Measurements from ENCODE around the gene TAS1R2. TPM values are rescaled to one million over a fixed set of nuclear protein-coding genes. Genes with fewer than 3 reads are reported as not detected.

Gene TAS1R2
- total and polyA plus RNA-seq, 9 of the 15 experiments (the other 6 are each of a cell fraction or from before 2014, with no cell fraction given) = not detected

- ChIA-PET CTCF (ENCODE audit: low intra/inter-chr PET ratio) (interaction anchor here (0.8 to 1.5 kb wide), 5 partner anchors 16 to 746 kb away, joined by 3 to 8 read pairs (median 5); no protein-coding TSS in a partner anchor), POLR2A (interaction anchor here (0.7 to 2.4 kb wide), 11 partner anchors 8 to 306 kb away, joined by 3 to 9 read pairs (median 3); no protein-coding TSS in a partner anchor)
- Histone ChIP-seq H3K4me3 (peak overlapping the region; percentile 14), H3K4me2 (ENCODE audit: insufficient read depth, low read length) (peak overlapping the region; percentile 79), H3K27me3 (ENCODE audit: control insufficient read depth in 2 of 2, insufficient read depth in 2 of 2, low read length in 2 of 2) (no peaks in the 10 kb centered on the region), H3K79me2 (ENCODE audit: control insufficient read depth, insufficient read depth, low read length) (peaks cover 15% of the 10 kb centered on the region; the same call in 2 of the 3 replicates), H2AFZ (ENCODE audit: low read depth, low read length) (peak overlapping the region; percentile 95), H3K9me1 (ENCODE audit: control insufficient read depth, insufficient read depth, low read length) (no peaks in the 10 kb centered on the region), H3K9me3 (replicated peaks; ENCODE audit: control insufficient read depth, insufficient read depth, low read depth, low read length) (no peaks in the 10 kb centered on the region), H3K4me1 (replicated peaks in 1 of 2; ENCODE audit: control insufficient read depth in 2 of 2, insufficient read depth in 2 of 2, low read length in 2 of 2) (peaks cover 50 to 52% of the 10 kb centered on the region in 2 experiments), H3K36me3 (ENCODE audit: control insufficient read depth, insufficient read depth, low read length) (no peaks in the 10 kb centered on the region), H4K20me1 (replicated peaks; ENCODE audit: control insufficient read depth, insufficient read depth, low read length) (0 out of 2 replicates have a peak, but pooled peaks cover 2% of the 10 kb centered on the region), H3K9ac (ENCODE audit: insufficient read depth in 1 of 2, low read depth in 2 of 2, low read length in 2 of 2) (peak overlapping the region; percentile 69 to 86), H3K27ac (ENCODE audit: extremely low read depth, low read depth, low read length) (peak overlapping the region; percentile 81)
- DNase-seq (ENCODE audit: extremely low read depth in 1 of 4, low spot score in 3 of 4) (peak; percentile 64 to 83 (median 75)), ATAC-seq (peak; percentile 67), FAIRE-seq (peak; percentile 83)
- in situ Hi-C loops (cut with MboI) = loop anchor here (10.0 kb wide), 1 partner anchor 318 kb away; no protein-coding TSS in a partner anchor
- no TSS peak for BruUV-seq (replicated peaks)
- 5% methylated on average over 15 of the region's 16 CpGs for WGBS (ENCODE audit: insufficient coverage, low coverage, missing lambda C conversion rate)
- intact Hi-C loops (cut with micrococcal nuclease) = loop anchor here (5.0 to 10.0 kb wide), 3 partner anchors 175 to 748 kb away; no protein-coding TSS in a partner anchor
- TF ChIP-seq SRSF1 (IDR thresholded peaks at IDR 0.05; ENCODE audit: low read depth, low read length) = no peak
- no peak for TF ChIP-seq PRPF4 (IDR thresholded peaks at IDR 0.05; ENCODE audit: insufficient read depth, low read depth, low read length, poor library complexity, severe bottlenecking)
- TF ChIP-seq MEF2A (IDR thresholded peaks at IDR 0.05; ENCODE audit: control insufficient read depth, low read depth, low read length) = no peak
- TF ChIP-seq CTBP1 (IDR thresholded peaks at IDR 0.05; ENCODE audit: borderline replicate concordance) = peak; percentile 75; the same call in 1 of the 2 replicates
- TF ChIP-seq ZNF766 (CRISPR knock-in tag; conservative IDR thresholded peaks at IDR 0.05) = 0 out of 2 replicates have a peak, but pooled peaks have one; percentile 42
- TF ChIP-seq DEAF1 (CRISPR knock-in tag; IDR thresholded peaks at IDR 0.05) = peak; percentile 33; the same call in 1 of the 2 replicates
- TF ChIP-seq HDAC6 (IDR thresholded peaks at IDR 0.05; ENCODE audit: low read depth, low read length) = no peak
- peak; percentile 68; the same call in 1 of the 2 replicates for TF ChIP-seq CAMTA2 (CRISPR knock-in tag; conservative IDR thresholded peaks at IDR 0.05)
- peak; percentile 59 to 66 for TF ChIP-seq MAZ (CRISPR knock-in tag; conservative IDR thresholded peaks at IDR 0.05 in 1 of 2, IDR thresholded peaks at IDR 0.05 in 1 of 2)
- TF ChIP-seq XRCC5 (IDR thresholded peaks at IDR 0.05; ENCODE audit: low read depth, low read length) = 0 out of 2 replicates have a peak, but pooled peaks have one; percentile 69
- TF ChIP-seq, protein P1, sequence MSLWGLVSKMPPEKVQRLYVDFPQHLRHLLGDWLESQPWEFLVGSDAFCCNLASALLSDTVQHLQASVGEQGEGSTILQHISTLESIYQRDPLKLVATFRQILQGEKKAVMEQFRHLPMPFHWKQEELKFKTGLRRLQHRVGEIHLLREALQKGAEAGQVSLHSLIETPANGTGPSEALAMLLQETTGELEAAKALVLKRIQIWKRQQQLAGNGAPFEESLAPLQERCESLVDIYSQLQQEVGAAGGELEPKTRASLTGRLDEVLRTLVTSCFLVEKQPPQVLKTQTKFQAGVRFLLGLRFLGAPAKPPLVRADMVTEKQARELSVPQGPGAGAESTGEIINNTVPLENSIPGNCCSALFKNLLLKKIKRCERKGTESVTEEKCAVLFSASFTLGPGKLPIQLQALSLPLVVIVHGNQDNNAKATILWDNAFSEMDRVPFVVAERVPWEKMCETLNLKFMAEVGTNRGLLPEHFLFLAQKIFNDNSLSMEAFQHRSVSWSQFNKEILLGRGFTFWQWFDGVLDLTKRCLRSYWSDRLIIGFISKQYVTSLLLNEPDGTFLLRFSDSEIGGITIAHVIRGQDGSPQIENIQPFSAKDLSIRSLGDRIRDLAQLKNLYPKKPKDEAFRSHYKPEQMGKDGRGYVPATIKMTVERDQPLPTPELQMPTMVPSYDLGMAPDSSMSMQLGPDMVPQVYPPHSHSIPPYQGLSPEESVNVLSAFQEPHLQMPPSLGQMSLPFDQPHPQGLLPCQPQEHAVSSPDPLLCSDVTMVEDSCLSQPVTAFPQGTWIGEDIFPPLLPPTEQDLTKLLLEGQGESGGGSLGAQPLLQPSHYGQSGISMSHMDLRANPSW (CRISPR knock-in tag; IDR thresholded peaks at IDR 0.05) = 0 out of 2 replicates have a peak, but pooled peaks have one; percentile 34
- TF ChIP-seq, protein P2, sequence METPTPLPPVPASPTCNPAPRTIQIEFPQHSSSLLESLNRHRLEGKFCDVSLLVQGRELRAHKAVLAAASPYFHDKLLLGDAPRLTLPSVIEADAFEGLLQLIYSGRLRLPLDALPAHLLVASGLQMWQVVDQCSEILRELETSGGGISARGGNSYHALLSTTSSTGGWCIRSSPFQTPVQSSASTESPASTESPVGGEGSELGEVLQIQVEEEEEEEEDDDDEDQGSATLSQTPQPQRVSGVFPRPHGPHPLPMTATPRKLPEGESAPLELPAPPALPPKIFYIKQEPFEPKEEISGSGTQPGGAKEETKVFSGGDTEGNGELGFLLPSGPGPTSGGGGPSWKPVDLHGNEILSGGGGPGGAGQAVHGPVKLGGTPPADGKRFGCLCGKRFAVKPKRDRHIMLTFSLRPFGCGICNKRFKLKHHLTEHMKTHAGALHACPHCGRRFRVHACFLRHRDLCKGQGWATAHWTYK (CRISPR knock-in tag; IDR thresholded peaks at IDR 0.05) = peak; percentile 24; the same call in 1 of the 2 replicates
- TF ChIP-seq RBFOX2 (IDR thresholded peaks at IDR 0.05; ENCODE audit: low read depth, low read length) = peak; percentile 75
Observed at GRCh38 chr1:18907021-18907916, 47.8 kb upstream of the TAS1R2 start.
